ENCODE results near the gene COL25A1. TPM values are rescaled to one million over a fixed set of nuclear protein-coding genes. Genes with fewer than 3 reads are reported as not detected.

COL25A1 gene
- polyA plus RNA-seq, 1 experiment, result not detected

GRCh38 chr4:109020861-109021260, 281.6 kb downstream of the COL25A1 start:
- ChIA-PET POLR2A (no interaction called here), CTCF (no interaction called here)
- TF ChIP-seq CTCF (IDR thresholded peaks at IDR 0.05; ENCODE audit: insufficient read depth, low read depth, low read length), result no peak
- no peak for DNase-seq (ENCODE audit: low read depth)
- no peak overlapping the region for H3K4me3 ChIP-seq (ENCODE audit: low read depth, low read length)
- no peaks in the 10 kb centered on the region for H3K36me3 ChIP-seq (ENCODE audit: control insufficient read depth, insufficient read depth, low read length)
- no peaks in the 10 kb centered on the region for H3K27me3 ChIP-seq (ENCODE audit: control insufficient read depth, insufficient read depth, low read length)

- H3K4me3 ChIP-seq (ENCODE audit: low read depth, low read length), result no peak overlapping the region
- ChIA-PET POLR2A (no interaction called here), CTCF (no interaction called here)
- no peaks in the 10 kb centered on the region for H3K27me3 ChIP-seq (ENCODE audit: control insufficient read depth, insufficient read depth, low read length)
- no peak for DNase-seq (ENCODE audit: low read depth)
- TF ChIP-seq CTCF (IDR thresholded peaks at IDR 0.05; ENCODE audit: insufficient read depth, low read depth, low read length), result no peak
- H3K36me3 ChIP-seq (ENCODE audit: control insufficient read depth, insufficient read depth, low read length), result no peaks in the 10 kb centered on the region
Observed at GRCh38 chr4:109016200-109016599, 286.3 kb downstream of the COL25A1 start.

- Histone ChIP-seq H3K36me3 (ENCODE audit: control insufficient read depth, insufficient read depth, low read length) (no peaks in the 10 kb centered on the region), H3K27me3 (ENCODE audit: control insufficient read depth, insufficient read depth, low read length) (no peaks in the 10 kb centered on the region), H3K4me3 (ENCODE audit: low read depth, low read length) (no peak overlapping the region)
- POLR2A ChIA-PET, result no interaction called here
- no peak for TF ChIP-seq CTCF (IDR thresholded peaks at IDR 0.05; ENCODE audit: insufficient read depth, low read depth, low read length)
- CTCF ChIA-PET, result no interaction called here
- no peak for DNase-seq (ENCODE audit: low read depth)
Observed at GRCh38 chr4:109015413-109015810, 287.0 kb downstream of the COL25A1 start.

- Histone ChIP-seq H3K27me3 (ENCODE audit: control insufficient read depth, insufficient read depth, low read length) (no peaks in the 10 kb centered on the region), H3K36me3 (ENCODE audit: control insufficient read depth, insufficient read depth, low read length) (no peaks in the 10 kb centered on the region), H3K4me3 (ENCODE audit: low read depth, low read length) (no peak overlapping the region)
- no peak for DNase-seq (ENCODE audit: low read depth)
- ChIA-PET POLR2A (no interaction called here), CTCF (no interaction called here)
- no peak for TF ChIP-seq CTCF (IDR thresholded peaks at IDR 0.05; ENCODE audit: insufficient read depth, low read depth, low read length)
Observed at GRCh38 chr4:109014593-109015412, 287.7 kb downstream of the COL25A1 start.

GRCh38 chr4:109012286-109012880, 290.1 kb downstream of the COL25A1 start:
- Histone ChIP-seq H3K36me3 (ENCODE audit: control insufficient read depth, insufficient read depth, low read length) (no peaks in the 10 kb centered on the region), H3K27me3 (ENCODE audit: control insufficient read depth, insufficient read depth, low read length) (no peaks in the 10 kb centered on the region), H3K4me3 (ENCODE audit: low read depth, low read length) (no peak overlapping the region)
- no peak for TF ChIP-seq CTCF (IDR thresholded peaks at IDR 0.05; ENCODE audit: insufficient read depth, low read depth, low read length)
- DNase-seq (ENCODE audit: low read depth), result no peak
- ChIA-PET POLR2A (no interaction called here), CTCF (no interaction called here)

Data from BJ (cell line).